ENCODE results near the gene FUT7.

The FUT7 gene

DNA sequence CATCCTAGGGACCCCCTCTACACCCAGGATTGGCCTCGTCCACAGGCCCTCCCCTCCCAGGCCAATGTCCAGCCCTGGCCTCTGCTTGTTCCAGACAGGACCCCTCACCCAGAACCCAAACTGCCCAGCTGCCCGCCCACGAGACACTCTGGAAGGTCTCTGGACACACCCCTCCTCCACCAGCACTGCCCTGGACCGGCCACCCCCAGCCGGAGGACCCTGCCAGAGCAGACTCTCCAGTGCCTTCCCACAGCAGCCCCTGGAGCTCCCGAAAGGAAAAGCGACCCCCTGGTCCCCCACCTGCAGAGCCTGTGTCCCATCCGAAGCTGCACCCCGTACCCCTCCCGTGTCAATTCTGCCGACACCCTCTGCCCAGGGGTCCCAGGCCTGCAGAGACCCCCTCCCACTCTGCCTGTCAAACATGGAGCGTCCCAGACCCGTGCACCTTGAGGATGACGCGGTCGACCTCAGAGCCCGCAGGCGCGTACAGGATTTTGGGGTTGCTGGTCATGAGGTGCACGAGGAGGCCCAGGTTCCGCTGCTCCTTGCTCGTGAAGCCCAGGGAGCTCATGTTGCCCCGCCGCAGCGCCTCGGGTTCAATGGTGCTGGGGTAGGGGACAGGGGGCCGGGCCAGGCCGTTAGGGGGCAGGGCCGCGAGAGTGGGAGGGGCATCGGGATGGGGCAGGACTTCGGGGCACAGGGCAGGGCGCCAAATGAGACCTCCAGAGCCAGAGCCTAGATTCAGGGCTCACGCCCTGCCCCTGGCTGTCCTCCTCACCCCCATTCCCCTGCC is 11.8 kb downstream of the FUT7 start:
- DNase-seq (ENCODE audit: extremely low read depth in 1 of 2, low read depth in 1 of 2) = no peak

DNA sequence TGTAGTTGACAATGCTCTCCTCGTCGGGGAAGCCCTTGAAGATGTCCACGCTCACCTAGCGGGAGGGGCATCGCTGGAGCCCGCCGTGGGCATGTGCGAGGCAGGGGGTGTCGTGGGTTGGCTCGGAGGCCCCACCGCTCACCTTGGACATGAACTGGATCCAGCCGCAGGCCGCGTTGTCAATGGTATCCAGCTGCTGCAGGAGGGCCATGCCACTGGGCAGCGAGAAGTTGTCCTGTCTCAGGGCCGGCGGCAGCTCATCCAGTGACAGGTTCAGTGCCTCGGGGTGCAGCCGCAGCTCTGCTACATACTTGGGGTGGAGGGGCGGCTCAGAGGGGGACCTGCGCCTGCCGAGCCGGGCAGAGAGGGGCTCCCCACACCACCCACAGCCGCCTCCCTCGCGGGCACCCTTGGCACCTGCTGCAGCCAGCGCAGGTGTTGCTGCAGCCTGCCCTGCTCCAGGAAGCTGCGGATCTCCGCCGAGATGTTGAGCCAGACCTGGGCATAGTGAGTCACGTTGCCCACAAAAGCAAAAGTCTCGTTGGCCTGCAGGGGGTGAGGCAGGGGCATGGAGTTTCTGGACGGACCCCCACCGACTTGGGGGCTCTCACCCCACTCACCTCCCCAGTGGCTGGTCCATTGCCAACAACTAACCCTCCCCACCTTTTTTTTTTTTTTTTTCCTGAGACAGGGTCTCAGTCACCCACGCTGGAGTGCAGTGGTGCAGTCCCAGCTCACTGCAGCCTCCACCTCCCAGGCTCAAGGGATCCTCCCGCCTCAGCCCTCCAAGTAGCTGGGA is 12.9 kb downstream of the FUT7 start:
- DNase-seq (ENCODE audit: extremely low read depth in 1 of 2, low read depth in 1 of 2) = no peak

DNA sequence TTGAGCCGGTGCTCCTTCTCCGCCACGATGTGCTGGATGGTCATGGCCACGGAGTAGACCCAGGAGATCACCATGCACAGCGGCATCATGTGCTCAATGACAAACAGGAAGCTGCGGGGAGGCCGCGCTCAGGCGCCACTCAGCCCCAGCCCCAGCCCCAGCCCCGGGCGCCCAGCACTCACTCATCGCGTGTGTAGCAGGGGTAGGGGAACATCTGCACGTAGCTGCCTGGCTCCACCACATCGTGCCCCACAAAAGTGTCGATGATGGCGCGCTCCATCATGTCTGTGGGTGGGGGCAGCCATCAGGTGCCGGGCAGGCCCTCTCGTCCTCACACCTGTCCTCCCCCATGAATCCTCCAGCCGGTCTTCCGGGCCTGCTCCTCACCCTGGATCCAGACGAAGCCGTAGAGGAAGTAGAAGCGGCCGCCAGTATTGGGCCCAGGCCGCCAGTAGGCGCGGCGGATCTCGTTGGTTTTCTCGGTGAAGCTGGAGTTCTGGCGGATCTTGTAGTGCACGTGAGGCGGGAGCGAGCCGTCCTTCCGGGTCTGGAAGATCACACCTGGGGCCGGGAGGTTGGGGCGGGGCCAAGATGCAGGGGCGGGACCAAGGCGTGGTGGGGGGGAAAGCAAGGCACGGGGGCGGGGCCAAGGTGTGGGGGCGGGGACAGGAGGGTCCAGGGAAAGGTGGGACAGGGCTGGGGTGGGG is 13.9 kb downstream of the FUT7 start:
- DNase-seq (ENCODE audit: extremely low read depth in 1 of 2, low read depth in 1 of 2) = no peak

DNA sequence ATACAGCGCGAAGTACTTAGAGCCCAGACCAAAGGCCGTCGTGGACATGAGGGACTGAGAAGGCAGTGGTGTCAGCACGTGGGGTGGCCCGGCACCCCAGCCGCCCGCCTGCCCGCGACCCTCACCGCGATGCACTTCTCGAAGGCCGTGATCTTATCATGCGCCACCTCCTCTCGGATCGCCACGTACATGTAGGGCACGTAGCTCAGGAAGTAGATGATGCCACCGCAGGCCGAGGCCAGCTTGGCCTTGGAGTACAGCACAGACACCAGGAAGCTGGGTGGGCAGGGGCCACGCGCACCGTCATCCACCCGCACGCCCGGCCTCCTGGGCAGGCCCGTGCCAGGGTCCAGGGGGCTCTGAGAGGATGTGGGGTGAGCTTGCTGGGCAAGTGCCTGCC is 14.8 kb downstream of the FUT7 start:
- no peak for DNase-seq (ENCODE audit: extremely low read depth in 1 of 2, low read depth in 1 of 2)

DNA sequence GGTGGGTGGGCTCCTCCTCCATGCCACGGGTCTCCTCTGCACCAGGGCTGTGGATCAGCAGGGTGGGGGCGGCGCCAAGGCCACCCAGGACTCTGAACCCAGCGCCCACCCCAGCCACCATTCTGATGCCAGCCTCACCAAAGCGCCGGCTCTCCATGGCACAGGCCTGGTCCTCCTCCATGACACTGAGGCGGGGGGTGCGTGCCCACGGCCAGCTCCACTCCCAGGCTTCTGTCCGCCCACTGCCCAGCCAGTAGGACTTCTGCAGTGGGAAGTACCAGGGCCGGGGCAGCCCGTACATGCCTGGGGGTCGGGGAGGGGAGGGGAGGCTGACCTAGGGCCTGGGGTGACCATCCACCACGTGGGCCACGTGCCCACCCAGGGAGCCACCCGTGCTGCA is 15.5 kb downstream of the FUT7 start:
- DNase-seq (ENCODE audit: extremely low read depth in 1 of 2, low read depth in 1 of 2) = no peak

DNA sequence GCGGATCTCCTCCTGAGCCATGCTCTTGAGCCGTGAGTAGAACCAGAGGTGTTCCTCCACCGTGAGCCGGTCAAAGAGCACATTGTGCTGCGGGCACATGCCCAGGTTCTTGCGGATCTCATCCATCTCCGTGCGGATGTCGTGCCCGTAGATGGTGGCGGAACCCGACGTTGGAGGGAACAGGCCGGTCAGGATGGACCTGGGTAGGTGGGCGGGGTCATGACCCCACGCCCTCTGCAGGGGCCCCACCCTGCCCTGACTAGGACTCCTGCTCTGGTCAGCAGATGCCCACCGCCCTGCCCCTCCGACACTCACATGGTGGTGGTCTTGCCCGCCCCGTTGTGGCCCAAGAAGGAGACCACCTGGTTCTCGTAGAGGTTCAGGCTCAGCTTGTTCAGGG is 15.9 kb downstream of the FUT7 start:
- no peak for DNase-seq (ENCODE audit: extremely low read depth in 1 of 2, low read depth in 1 of 2)

DNA sequence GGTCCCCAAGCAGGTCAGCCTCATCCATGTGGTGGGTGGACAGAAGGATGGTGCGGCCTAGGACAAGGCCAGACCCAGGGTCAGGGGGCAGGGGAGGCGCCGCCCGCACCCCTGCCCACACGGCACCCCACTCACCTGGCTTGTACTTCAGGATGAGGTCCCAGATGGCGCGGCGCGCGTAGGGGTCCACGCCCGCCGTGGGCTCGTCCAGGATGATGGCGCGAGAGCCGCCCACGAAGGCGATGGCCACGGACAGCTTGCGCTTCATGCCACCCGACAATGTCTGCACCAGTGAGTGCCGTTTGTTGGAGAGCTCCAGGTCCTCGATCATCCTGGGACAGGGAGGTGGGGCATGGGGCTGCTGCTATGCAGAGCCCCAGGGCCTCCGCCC is 16.4 kb downstream of the FUT7 start:
- DNase-seq (ENCODE audit: extremely low read depth in 1 of 2, low read depth in 1 of 2) = no peak

DNA sequence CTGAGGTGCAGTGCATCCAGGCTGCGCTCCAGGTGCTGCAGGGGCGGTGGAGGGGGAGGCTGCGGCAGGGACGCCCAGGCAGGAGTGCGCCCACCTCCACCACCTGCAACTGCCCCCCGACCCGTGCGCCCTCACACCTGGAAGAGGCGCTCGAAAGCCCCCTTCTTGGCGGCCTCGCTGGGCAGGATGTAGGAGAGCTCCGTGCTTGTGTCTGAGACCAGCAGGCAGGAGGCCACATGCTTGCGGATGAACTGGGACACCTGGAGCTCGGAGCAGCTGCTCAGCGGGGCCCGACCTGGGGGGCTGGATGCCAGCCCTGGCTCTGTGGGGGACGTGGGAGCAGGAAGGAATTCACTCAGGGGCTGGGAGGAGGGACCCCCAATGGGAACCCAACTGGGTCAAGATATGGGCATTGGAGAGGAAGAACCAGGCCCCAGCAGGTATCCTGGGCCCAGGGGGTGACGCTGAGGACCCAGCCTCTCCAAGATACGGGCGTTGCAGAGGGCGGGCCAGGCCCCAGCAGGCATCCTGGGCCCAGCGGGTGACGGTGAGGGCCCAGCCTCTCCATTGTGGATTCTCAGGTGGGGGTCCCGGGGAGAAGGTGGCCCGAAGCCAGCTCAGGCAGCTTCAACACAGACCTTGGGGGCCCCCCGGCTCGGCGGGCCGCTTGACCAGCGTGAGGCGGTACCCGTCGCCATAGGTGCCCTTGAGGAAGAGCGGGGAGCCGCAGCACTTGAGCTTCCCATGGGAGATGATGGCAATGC is 16.9 kb downstream of the FUT7 start:
- DNase-seq (ENCODE audit: extremely low read depth in 1 of 2, low read depth in 1 of 2) = no peak

DNA sequence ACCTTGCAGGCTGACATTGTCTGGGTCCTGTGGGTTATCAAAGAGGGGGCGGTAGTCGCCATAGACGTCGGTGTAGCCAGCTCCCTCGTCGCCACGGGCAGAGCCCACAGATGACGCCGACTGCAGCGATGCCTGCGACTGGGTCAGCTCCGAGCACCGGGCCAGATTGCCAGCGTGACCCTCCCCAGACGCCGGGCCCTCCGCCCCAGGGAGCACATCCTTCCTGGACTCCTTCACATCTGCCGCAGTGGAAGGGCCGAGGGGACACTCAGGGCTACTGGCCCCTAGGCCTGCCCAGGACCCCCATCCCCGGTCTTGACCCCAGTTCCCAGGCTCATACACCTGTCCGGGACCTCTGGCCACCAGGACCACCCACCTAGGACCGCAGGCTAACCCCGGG is 17.7 kb downstream of the FUT7 start:
- DNase-seq (ENCODE audit: extremely low read depth in 1 of 2, low read depth in 1 of 2) = no peak

DNA sequence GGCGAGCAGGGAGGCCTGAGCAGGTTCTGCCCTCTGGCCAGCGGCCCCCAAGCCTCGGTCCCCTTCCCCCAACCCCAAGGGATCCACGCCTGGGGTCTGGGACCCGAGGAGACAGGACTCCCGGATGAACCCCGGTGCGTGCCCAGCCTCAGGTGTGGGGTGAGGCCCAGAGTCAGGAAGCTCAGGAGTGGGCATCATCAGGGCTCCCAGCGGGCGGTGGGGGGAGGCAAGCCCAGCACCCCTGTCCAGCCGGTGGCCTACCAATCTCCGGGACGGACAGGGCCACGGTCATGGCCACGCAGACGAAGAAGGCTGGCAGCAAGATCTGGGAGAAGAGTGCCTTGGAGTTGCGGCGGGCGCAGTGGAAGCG is 18.3 kb downstream of the FUT7 start:
- DNase-seq (ENCODE audit: extremely low read depth in 1 of 2, low read depth in 1 of 2) = no peak

DNA sequence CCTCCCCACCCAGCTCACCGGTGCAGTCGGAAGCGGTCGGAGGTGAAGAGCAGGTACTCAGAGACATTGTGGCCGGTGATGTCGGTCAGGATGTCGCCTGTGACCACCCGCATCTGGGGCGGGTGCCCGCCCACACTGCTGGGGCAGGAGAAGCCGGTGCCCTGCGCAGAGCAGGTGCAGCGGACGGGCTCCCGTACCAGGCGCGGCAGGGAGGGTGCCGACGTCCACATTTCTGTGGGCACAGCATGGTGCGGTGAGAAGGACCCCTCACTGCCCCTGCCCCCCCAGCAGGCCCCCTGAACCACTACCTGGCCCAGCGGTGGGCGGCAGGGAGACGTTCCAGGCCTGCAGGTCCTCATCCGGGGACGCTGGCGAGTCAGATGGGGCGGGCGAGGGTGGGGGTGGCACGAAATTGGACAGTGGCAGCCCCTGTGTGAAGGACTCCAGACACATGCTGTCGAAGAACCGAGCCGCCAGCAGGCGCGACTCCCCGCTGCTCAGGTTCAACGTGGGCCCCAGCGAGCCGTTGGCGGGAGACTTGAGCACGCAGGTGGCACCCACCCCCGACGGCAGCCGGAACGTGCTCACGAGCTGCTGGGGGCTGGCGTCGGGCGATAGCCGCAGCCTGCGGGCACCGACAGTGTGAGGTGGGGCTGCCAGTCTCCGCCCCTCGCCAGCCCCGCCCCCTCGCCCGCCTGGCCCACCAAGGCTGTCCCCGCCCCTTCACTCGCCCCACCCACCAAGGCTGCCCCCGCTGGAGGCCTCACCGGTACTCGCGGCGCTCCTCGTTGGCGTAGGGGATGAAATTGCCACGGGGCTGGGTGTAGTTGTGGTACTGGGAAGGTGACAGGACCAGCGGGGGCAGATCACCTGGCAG is 19.0 kb downstream of the FUT7 start:
- no peak for DNase-seq (ENCODE audit: extremely low read depth in 1 of 2, low read depth in 1 of 2)

DNA sequence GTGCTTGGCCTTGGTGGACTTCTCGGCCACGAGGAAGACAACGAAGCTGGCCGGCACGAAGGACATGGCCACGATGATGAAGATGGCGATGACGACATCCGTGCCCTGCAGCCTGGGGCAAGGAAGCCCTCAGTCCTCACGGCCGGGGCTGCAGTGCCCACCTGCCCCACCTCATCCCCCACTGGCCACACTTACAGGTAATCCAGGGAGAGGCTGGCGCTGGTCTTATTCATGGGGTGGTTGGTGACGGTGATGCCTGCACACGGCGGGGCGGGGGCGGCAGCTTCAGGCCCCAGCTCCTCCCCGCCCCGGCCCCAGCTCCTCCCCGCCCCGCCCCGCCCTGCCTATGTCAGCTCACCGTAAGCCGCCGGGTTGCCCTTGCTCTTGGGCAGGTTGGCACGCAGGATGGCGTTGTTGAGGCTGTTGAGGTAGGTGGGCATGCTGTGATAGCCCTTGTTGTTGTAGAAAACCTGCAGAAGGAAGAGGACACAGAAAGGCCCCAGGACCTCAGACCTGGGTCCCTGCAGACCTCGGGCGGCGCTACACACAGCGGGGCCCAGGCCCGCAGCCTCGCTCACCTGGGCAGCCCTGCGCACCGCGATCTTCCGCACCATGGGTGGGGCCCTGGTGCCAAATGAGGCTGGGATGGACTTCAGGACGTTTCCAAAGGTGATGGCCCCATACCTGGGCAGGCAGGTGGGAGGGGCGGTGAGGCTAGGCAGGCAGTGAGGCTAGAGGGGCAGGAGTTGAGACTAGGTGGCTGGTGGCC is 19.8 kb downstream of the FUT7 start:
- DNase-seq (ENCODE audit: extremely low read depth in 1 of 2, low read depth in 1 of 2) = no peak

DNA sequence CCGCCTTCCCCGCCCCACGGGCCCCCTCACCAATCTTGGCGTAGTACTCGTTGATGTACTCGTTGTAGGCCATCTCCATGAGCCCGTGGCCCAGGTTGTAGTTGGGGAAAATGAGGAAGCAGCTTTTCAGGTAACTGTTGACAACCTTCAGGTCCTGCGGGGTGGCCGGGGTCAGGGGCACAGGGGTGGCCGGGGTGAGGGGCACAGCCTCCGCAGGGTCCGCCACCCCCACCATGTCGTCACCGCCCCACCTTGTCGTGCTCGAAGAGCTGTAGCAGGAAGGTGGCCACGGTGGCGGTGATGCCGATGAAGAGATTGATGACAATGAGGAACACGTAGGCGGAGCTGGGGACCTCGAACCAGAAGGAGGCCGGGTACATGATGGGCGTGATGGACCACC is 20.7 kb downstream of the FUT7 start:
- DNase-seq (ENCODE audit: extremely low read depth in 1 of 2, low read depth in 1 of 2) = no peak

DNA sequence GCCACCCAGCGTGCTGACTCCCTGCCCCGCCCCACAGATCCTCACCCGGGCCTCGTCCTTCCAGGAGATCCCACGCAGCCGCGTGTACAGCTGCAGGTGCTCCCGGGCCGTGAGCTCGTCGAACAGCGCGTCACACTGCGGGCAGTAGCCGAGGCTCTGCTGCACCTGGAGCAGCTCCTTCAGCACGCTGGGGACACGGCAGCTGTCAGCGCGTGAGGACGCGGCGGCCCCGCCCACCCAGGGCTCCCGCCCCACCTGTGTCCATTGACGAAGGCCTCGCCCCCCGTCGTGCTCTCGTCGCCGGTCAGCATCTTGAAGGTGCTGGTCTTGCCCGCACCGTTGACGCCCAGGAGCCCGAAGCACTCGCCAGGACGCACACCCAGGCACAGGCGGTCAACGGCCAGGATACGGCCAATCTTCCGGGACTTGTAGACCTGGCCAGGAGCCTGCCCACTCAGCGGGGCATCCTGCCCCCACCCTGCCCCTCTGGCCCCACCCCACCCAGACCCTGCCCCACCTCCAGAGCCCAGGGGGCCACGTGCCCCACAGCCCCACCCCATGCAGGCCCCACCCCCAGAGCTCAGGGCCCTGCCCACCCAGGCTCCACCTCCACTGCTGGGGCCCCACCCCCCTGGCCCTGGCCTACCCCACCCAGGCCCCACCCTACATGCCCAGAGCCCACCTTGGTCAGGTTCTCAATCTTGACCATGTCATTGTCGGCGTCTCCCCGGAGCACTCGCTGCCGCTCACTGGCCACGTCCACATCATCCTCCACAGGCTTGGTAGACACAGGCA is 21.8 kb downstream of the FUT7 start:
- DNase-seq (ENCODE audit: extremely low read depth in 1 of 2, low read depth in 1 of 2) = no peak

DNA sequence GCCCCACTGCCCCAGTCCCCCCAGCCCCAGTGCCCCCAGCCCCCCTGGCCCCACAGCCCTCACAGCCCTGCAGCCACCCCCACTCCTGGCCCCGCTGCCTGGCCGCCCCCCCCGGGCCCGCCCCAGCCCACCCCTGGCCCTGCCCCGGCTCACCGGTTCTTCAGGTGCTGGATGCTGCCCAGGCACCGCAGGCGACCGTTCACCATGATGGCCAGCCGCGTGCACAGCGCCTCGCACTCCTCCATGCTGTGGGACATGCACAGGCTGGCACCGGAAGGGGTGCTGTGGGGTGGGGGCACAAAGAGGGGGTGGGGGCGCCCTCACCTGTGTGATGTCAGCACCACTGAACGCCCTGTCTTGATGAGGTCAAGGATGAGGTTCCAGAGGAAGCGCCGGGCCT is 22.7 kb downstream of the FUT7 start:
- no peak for DNase-seq (ENCODE audit: extremely low read depth in 1 of 2, low read depth in 1 of 2)

DNA sequence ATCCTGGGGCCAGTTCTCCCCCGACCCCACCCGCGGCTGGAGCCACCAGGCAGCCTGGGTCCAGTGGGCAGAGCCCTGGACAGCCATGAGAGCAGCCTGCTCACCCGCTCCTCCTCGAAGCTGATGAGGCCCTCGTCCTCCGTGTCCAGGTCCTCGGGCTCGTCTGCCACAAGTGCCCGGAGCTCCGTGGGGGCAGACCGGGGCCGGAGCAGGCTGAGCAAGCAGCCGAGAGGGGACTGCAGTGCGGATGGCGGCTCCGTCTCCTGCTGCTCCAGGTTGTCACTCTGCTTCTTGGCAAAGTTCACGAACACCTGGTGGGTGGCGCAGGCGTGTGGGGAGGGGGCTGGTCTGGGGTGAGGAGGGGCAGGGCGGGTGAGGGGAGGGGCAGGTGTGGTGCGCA is 23.6 kb downstream of the FUT7 start:
- DNase-seq (ENCODE audit: extremely low read depth in 1 of 2, low read depth in 1 of 2) = no peak

DNA sequence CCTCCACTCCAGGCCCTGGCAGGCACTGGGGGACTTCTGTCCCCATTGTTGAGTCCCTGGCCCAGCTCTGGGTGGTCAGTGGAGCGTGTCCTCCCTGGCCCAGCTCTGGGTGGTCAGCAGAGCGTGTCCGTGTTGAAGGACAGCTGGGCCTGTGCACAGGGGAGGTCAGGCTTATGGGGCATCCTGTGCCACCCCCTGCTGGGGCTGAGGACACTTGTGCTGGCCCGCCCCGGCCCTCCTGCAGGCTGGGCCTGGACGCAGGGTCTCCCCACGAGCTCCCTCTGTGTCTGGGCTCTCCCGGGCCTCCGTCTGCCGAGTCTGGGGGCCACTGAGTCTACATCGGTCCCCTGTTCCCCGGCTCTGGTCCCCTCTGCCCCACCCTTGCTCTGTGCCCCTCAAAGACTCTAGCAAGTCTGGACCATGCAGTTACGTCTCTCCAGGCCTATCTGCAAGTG is 24.0 kb downstream of the FUT7 start:
- no peak for DNase-seq (ENCODE audit: extremely low read depth in 1 of 2, low read depth in 1 of 2)

DNA sequence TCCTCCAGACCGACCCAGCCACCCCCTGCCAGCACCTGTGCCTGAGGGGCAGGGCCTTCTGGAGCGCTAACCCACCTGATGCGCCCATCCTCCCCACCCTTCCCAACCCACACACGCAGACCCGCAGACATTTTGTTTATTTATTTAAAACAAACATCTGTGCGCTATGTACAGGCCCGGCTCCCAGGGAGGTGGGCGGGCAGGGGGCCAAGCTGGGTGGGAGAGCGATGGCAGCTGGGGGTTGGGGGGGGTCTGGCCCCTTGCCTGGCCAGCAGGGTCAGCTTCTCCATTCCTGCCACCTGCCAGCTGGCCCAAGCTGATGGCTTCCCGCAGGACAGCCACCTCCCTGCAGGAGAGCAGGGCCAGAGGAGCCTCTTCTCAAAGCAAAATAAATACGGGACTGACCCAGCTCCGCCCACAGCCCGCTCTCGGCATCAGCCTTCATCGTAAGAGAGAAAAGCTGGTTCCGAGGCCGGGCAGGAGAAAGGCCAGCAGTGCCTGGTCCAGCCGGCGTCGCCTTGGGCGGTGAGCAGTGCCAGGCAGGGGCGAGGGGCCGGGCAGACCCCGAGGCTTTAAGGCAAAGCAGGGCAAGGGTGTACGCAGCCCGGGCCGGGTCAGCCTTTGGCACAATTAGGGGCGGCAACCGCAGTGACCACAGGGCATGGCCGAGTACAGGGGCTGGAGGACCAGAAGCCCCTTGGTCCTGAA is 24.6 kb downstream of the FUT7 start:
- DNase-seq (ENCODE audit: extremely low read depth in 1 of 2, low read depth in 1 of 2) = no peak
